Subcutaneous preadipocyte (primary cell): ENCODE results near the gene COMMD9. TPM values are rescaled to one million over a fixed set of nuclear protein-coding genes. Genes with fewer than 3 reads are reported as not detected.

Source experiments
- total RNA-seq: library from RNA; depleted of rRNA; stranded (reverse); fragments of >200 nt; gene quantifications from 2 replicates; pipeline ENCODE4 v1.2.3, GENCODE V29; 2012

The COMMD9 gene
- total RNA-seq: 38.9 and 39.9 TPM in 2 replicates

DNA sequence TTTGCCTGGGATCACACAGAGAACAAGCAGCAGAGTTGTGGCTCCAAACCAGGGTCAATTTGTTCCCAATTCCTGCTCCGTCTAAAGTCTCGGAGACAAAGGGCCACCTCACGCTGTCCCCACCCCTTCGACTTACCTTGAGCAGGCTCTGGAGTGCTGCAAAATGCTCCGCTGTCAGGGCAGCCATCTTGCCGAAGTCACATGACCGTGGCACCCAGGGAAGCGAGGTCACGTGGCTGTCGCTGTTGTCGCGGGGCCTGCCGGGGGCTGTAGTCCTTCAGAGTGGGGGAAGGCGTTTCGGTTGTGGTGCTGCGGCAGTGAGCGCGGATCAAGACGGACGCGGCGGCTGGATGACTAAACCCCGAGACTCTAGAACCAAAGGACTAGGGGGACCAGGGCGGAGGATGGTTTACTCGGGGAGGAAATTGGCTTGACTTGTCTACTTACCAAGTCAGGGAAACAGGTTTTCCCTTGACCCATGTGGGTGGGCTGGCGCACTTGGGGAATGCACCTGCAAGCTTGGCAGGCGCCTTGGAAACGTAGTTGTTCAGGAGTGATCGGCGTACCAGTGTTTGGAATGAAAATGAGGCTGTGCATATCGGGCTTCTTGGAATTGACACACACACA, at the start of gene COMMD9:
Gene COMMD9, minus strand, starts transcription at position 199 of the 627 bp plus-strand sequence. Its CDS starts 12 bp downstream, at position 187.

DNA sequence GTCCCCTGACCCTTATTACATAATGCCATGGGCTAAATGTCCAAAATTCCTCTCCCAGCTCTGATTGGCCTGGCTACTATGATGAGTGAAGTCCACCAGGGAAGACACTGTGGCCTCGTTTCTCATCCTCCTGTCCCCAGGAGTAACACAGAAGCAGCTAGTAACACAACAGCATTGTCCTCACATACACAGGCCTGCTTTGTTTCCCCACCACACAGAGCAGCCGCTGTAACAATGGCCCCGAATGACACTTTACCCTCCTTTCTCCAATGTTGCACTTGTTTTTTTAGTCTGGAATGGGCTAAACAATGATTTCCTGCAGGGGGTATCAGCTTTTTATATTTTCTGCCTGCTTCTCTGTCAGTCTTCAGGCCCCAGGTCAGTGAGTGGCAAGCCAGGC, 6.7 kb upstream of the COMMD9 start, which contains the start of gene PRR5L:
Gene PRR5L, plus strand, starts transcription at position 363 of the 400 bp plus-strand sequence. CDS start 104,834 bp downstream, outside the sequence.

Other genes starting within 250 kb of the COMMD9 start
- gene PRR5L, start 6.9 kb upstream of the COMMD9 start, total RNA-seq: 1.4 and 2.9 TPM in 2 replicates
- 7.3 and 10.2 TPM in 2 replicates for gene TRAF6, start 220.8 kb upstream of the COMMD9 start, total RNA-seq